Measurements from ENCODE around the gene PRR7. TPM values are rescaled to one million over a fixed set of nuclear protein-coding genes. Genes with fewer than 3 reads are reported as not detected.

The PRR7 gene
- total RNA-seq, 1 donor from 2014 or later, result 0.40 TPM

GRCh38 chr5:177503351-177504085, 56.9 kb downstream of the PRR7 start:
- ATAC-seq (no peak), DNase-seq (no peak)
- intact Hi-C loops (cut with micrococcal nuclease), result loop anchor here (5.0 kb wide), 1 partner anchor 116 kb away; no protein-coding TSS in a partner anchor

- intact Hi-C loops (cut with micrococcal nuclease), result loop anchor here (5.0 kb wide), 1 partner anchor 117 kb away; no protein-coding TSS in a partner anchor
These were observed 57.8 kb downstream of the PRR7 start for GRCh38 chr5:177504086-177505056.

DNA sequence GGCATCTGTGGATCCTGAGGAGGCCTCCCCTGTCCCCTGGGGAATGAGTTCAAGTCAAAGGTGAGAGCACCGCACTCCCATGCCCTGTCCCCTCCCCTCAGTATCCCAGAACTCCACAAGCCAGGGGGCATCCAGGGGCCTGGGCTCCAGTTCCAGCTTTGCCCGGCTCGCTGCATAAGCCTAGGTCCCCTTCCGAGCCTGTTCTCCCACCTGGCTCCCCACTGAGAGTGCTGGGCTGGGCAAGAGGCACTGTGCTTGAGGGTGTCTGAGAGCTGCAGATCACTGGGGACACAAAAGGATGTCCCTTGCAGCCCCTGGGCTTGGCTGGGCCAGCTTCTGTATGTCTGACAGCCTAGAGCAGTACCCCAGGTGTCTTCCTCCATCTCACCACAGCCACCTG, 58.5 kb downstream of the PRR7 start:
- ATAC-seq (no peak), DNase-seq (no peak)
- intact Hi-C loops (cut with micrococcal nuclease), result no loop called here

More at GRCh38 chr5:177504086-177505056, 57.8 kb downstream of the PRR7 start:
- DNase-seq, result no peak
- no peak for ATAC-seq

Other genes starting within 250 kb of the PRR7 start
- gene RAB24, start 143.1 kb upstream of the PRR7 start, total RNA-seq, result 21.6 TPM
- 35.2 TPM for gene PRELID1, start 143.0 kb upstream of the PRR7 start, total RNA-seq
- gene MXD3, start 134.9 kb upstream of the PRR7 start, total RNA-seq, result 1.7 TPM
- gene LMAN2, start 95.1 kb upstream of the PRR7 start, total RNA-seq, result 61.2 TPM
- 2.0 TPM for gene RGS14, start 88.9 kb upstream of the PRR7 start, total RNA-seq
- not detected for gene SLC34A1, start 62.4 kb upstream of the PRR7 start, total RNA-seq
- not detected for gene PFN3, start 46.2 kb upstream of the PRR7 start, total RNA-seq
- gene F12, start 37.2 kb upstream of the PRR7 start, total RNA-seq, result not detected
- gene GRK6, start 20.1 kb upstream of the PRR7 start, total RNA-seq, result 17.6 TPM
- gene DBN1, start 26.8 kb downstream of the PRR7 start, total RNA-seq, result 22.4 TPM
- 35.1 TPM for gene PDLIM7, start 50.8 kb downstream of the PRR7 start, total RNA-seq
- 3.4 TPM for gene DOK3, start 63.0 kb downstream of the PRR7 start, total RNA-seq
- gene DDX41, start 70.1 kb downstream of the PRR7 start, total RNA-seq, result 29.8 TPM
- 26.4 TPM for gene FAM193B, start 107.7 kb downstream of the PRR7 start, total RNA-seq
- 63.9 TPM for gene TMED9, start 145.4 kb downstream of the PRR7 start, total RNA-seq
- gene B4GALT7, start 153.3 kb downstream of the PRR7 start, total RNA-seq, result 15.4 TPM